ENCODE results near the gene IRF2BPL. TPM values are rescaled to one million over a fixed set of nuclear protein-coding genes. Genes with fewer than 3 reads are reported as not detected.

IRF2BPL gene
- total RNA-seq, 1 experiment from 2014 or later = 51.2 TPM

DNA sequence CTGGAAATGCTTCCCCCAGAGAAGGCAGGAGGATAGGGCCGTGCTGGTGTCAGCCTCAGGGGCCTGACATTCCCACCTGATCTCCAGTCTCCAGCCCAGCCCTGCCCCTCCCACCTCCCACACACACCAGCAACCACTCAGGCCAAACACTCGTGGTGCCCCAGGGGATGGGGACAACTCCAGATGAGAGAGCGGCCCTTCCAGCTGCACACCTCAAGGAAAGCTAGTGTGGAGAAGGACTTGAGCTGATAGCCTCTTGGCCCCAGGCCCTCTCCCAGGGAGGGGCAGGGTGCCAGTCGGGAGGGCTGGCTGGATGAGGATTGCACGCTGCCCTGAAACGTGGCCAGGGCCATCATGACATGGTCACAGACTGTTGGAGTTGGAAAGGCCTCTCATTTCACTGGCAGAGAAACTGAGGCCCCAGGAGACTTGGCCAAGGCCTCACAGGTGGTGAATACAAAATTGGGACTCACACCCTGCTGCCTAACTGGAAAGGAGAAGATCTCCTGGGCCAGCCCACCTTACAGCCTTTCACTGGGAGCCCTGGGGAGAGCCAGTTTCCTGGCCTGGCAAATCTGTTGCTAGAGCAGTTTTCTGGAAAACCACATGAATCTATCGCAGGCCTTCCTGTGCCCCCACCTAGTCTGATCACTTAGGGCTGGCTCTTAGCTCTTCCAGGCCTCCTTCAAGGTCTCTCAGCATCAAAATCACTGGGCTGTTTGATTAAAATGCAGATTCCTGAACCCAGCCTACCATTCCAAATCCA, 52.1 kb downstream of the IRF2BPL start:
- BruUV-seq (replicated peaks) = no TSS peak
- CTCF ChIA-PET = no interaction called here

DNA sequence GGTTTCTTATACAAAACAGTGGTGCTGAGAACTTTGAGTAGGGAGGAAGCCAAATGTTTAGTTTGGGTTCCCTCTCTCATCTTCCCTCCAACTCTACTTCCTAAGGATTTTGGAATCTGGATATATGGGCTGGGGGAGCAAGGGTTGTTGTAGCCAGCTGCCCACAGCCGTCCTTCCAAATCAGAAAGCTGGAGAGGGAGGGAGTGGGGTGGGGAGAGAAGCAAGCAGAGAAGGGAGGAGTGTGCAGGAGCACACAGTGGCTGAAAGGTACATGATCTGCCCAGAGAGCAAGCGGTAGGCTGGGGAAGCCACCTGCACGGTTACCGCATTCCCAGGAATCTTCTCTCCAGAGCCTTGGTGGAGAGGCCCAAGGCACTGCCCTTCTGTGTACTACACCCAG, 52.7 kb downstream of the IRF2BPL start:
- H3K9me3 ChIP-seq (ENCODE audit: low read depth, low read length, poor library complexity, severe bottlenecking) = no peaks in the 10 kb centered on the region
- POLR2A ChIA-PET (ENCODE audit: low non-redundant PET) = no interaction called here
- CTCF ChIA-PET = no interaction called here
- H3K4me3 ChIP-seq (ENCODE audit: low read depth, low read length, poor library complexity, severe bottlenecking) = no peak overlapping the region
- no peak for TF ChIP-seq EZH2 (IDR thresholded peaks at IDR 0.05; ENCODE audit: borderline replicate concordance, low read depth, low read length, poor library complexity, severe bottlenecking)
- TF ChIP-seq, protein P1, sequence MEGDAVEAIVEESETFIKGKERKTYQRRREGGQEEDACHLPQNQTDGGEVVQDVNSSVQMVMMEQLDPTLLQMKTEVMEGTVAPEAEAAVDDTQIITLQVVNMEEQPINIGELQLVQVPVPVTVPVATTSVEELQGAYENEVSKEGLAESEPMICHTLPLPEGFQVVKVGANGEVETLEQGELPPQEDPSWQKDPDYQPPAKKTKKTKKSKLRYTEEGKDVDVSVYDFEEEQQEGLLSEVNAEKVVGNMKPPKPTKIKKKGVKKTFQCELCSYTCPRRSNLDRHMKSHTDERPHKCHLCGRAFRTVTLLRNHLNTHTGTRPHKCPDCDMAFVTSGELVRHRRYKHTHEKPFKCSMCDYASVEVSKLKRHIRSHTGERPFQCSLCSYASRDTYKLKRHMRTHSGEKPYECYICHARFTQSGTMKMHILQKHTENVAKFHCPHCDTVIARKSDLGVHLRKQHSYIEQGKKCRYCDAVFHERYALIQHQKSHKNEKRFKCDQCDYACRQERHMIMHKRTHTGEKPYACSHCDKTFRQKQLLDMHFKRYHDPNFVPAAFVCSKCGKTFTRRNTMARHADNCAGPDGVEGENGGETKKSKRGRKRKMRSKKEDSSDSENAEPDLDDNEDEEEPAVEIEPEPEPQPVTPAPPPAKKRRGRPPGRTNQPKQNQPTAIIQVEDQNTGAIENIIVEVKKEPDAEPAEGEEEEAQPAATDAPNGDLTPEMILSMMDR (conservative IDR thresholded peaks at IDR 0.05; ENCODE audit: low read depth, low read length) = no peak
- H3K27ac ChIP-seq (ENCODE audit: low read depth, low read length, poor library complexity, severe bottlenecking) = no peak overlapping the region
- no TSS peak for BruUV-seq (replicated peaks)
- H3K36me3 ChIP-seq (ENCODE audit: insufficient read depth, low read length, poor library complexity, severe bottlenecking) = no peaks in the 10 kb centered on the region
- no peak for DNase-seq (ENCODE audit: low spot score)
- intact Hi-C loops (cut with micrococcal nuclease; ENCODE audit: unreplicated experiment) = no loop called here
- H3K4me1 ChIP-seq (ENCODE audit: insufficient read depth, low read length, poor library complexity, severe bottlenecking) = no peaks in the 10 kb centered on the region
- no peaks in the 10 kb centered on the region for H3K27me3 ChIP-seq (replicated peaks; ENCODE audit: insufficient read depth, low read depth, low read length, poor library complexity)

More for the DNA sequence above, 52.1 kb downstream of the IRF2BPL start:
- H3K9me3 ChIP-seq (ENCODE audit: low read depth, low read length, poor library complexity, severe bottlenecking) = peaks cover 1% of the 10 kb centered on the region
- H3K4me1 ChIP-seq (ENCODE audit: insufficient read depth, low read length, poor library complexity, severe bottlenecking) = no peaks in the 10 kb centered on the region
- POLR2A ChIA-PET (ENCODE audit: low non-redundant PET) = no interaction called here
- H3K27me3 ChIP-seq (replicated peaks; ENCODE audit: insufficient read depth, low read depth, low read length, poor library complexity) = no peaks in the 10 kb centered on the region
- TF ChIP-seq, protein P1 (conservative IDR thresholded peaks at IDR 0.05; ENCODE audit: low read depth, low read length) = no peak
- no peak for TF ChIP-seq EZH2 (IDR thresholded peaks at IDR 0.05; ENCODE audit: borderline replicate concordance, low read depth, low read length, poor library complexity, severe bottlenecking)
- no peaks in the 10 kb centered on the region for H3K36me3 ChIP-seq (ENCODE audit: insufficient read depth, low read length, poor library complexity, severe bottlenecking)
- H3K27ac ChIP-seq (ENCODE audit: low read depth, low read length, poor library complexity, severe bottlenecking) = no peak overlapping the region
- intact Hi-C loops (cut with micrococcal nuclease; ENCODE audit: unreplicated experiment) = no loop called here
- DNase-seq (ENCODE audit: low spot score) = no peak
- H3K4me3 ChIP-seq (ENCODE audit: low read depth, low read length, poor library complexity, severe bottlenecking) = no peak overlapping the region

DNA sequence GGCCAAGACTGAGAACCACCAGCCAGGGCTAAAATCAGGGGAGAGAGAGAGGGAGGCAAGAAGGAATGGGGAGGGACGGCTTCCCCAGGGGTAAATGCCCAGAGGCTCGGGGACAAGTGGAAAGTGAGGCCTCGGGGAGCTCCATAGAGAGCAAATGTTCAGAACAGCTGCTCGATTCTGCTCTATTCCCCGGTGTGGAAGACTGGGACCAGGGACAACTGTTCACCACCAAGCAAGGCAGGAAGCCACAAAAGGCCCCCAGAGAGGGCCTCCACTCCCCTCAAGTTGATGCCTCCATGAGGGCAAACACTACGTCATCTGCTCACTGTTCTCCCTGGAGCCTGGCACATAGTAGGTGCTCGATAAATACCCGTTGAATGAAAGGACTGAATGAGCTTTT, 53.5 kb downstream of the IRF2BPL start:
- Histone ChIP-seq H3K4me1 (ENCODE audit: insufficient read depth, low read length, poor library complexity, severe bottlenecking) (no peaks in the 10 kb centered on the region), H3K36me3 (ENCODE audit: insufficient read depth, low read length, poor library complexity, severe bottlenecking) (no peaks in the 10 kb centered on the region), H3K9me3 (ENCODE audit: low read depth, low read length, poor library complexity, severe bottlenecking) (no peaks in the 10 kb centered on the region), H3K27ac (ENCODE audit: low read depth, low read length, poor library complexity, severe bottlenecking) (no peak overlapping the region), H3K27me3 (replicated peaks; ENCODE audit: insufficient read depth, low read depth, low read length, poor library complexity) (no peaks in the 10 kb centered on the region), H3K4me3 (ENCODE audit: low read depth, low read length, poor library complexity, severe bottlenecking) (no peak overlapping the region)
- no peak for DNase-seq (ENCODE audit: low spot score)
- no peak for TF ChIP-seq EZH2 (IDR thresholded peaks at IDR 0.05; ENCODE audit: borderline replicate concordance, low read depth, low read length, poor library complexity, severe bottlenecking)
- TF ChIP-seq, protein P1 (conservative IDR thresholded peaks at IDR 0.05; ENCODE audit: low read depth, low read length) = no peak
- intact Hi-C loops (cut with micrococcal nuclease; ENCODE audit: unreplicated experiment) = no loop called here
- BruUV-seq (replicated peaks) = no TSS peak
- ChIA-PET POLR2A (ENCODE audit: low non-redundant PET) (no interaction called here), CTCF (no interaction called here)

Other genes with a start within 250 kb of the IRF2BPL start
- 19.8 and 19.9 TPM in 2 replicates for gene ANGEL1, start 215.8 kb downstream of the IRF2BPL start, total RNA-seq (2021)
- not detected in 2 replicates for gene LRRC74A, start 202.3 kb downstream of the IRF2BPL start, total RNA-seq (2021)
- 24.8 and 31.1 TPM in 2 replicates for gene CIPC, start 69.5 kb upstream of the IRF2BPL start, total RNA-seq (2021)
- gene ZDHHC22, start 113.1 kb upstream of the IRF2BPL start, total RNA-seq (2021) = 0.09 and 0.60 TPM in 2 replicates
- 0.13 and 0.22 TPM in 2 replicates for gene TMEM63C, start 153.1 kb upstream of the IRF2BPL start, total RNA-seq (2021)
- not detected in 2 replicates for gene NGB, start 242.5 kb upstream of the IRF2BPL start, total RNA-seq (2021)

Data from A673 (cell line).